ENCODE results near the gene BCHE.

The BCHE gene

DNA sequence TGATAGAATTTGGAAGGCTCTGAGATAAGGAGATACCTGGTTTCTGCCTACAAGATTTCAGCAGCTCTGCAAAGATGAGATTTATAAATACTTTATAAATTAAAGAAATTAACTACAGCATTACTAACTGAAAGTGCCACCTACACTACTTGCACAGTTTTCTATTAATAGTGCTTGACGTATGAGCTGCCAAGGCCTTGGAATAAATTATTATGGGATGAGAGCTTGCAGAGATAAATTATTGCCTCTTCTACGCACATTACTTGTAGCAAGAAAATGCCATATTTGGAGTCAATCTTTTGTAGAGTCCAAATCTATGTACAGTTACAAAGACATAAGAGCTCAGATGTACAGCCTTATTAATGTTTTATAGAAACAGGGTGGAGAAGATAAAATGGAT lies 89.1 kb downstream of the BCHE start:
- DNase-seq, result no peak

DNA sequence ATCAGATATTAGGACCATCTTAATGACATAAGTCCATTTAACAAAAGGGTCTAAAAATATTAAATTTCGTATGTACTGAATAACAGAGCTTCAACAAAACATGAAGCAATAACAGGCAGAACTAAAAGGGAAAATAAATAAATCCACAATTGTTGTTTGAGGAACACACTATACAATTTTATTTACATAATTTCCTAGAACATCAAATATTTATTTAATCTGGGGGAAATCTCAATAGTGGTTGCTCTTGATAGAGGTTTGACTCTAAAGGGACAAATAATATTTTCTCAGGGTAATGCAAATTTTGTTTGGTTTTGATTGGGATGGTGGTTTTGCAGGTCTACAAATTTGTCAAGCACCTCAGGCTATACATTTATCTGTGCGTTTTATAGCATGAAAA lies 90.3 kb downstream of the BCHE start:
- no peak for DNase-seq

DNA sequence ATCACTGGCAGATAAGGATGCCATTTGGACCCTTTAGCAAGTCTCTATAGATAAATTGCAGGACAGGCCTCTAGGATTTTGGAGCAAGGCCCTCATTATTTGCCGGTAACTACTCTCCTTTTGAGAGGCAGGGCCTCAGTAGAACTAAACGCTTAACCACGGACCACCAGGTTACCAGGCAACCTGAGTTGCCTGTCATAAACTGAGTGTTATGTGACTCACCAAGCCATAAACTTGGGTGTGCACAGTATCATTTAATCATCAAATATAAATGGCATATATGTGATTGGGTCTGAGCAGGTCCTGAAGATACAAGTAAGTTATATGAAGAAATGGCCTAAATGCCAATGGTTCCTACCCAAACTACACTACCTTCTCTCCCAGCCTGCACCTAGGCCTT lies 93.2 kb downstream of the BCHE start:
- DNase-seq, result no peak

DNA sequence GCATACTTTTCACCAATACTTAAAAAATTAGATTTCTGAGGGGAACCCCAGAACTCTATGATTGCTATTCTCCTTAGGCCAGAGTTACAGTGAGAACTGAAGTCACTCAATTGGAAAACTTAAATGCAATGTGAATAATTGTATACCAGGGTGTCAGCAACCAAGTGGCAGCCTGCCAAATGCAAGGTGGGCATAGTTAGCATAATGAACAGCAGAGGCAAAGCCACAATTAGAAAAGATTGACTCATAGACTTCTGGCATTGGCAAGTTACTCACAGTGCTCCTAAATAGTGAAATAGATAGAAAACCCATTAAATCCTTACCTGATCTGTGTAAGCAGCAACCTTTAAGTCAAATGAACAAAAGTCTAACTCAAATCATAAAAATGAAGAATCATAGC lies 94.9 kb downstream of the BCHE start:
- DNase-seq, result no peak

DNA sequence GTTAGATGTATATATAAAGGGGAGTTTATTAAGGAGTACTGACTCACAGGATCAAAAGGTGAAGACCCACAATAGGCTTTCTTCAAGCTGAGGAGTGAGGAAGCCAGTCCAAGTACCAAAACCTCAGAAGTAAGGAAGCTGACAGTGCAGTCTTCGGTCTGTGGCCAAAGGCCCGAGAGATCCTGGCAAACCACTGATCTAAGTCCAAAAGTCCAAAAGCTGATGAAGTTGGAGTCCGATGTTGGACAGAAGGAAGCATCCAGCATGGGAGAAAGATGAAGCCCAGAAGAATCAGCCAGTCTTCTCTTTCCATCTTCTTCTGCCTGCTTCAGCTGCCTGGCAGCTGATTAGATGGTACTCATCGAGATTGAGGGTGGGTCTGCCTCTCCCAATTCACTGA lies 107.5 kb downstream of the BCHE start:
- DNase-seq, result no peak

DNA sequence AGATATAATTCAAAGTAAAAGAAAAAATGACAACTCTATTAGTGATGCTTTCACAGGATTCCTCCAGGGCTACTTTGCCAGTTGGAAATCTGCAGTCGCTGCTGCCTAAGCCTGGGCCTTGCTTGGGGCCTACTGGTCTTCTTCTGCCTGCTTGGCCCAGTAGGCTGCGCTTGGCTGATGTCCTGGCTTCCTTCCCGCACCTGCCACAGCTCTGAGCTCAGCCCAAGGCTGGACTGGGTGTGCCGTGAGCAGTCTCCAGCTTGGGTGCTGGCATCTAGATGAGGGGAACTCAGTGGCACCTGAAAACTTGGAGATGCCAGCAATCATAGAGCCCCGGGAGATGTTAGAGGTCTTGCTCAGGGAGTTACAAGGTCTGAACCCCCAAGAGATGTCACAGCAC lies 108.3 kb downstream of the BCHE start:
- DNase-seq, result no peak

DNA sequence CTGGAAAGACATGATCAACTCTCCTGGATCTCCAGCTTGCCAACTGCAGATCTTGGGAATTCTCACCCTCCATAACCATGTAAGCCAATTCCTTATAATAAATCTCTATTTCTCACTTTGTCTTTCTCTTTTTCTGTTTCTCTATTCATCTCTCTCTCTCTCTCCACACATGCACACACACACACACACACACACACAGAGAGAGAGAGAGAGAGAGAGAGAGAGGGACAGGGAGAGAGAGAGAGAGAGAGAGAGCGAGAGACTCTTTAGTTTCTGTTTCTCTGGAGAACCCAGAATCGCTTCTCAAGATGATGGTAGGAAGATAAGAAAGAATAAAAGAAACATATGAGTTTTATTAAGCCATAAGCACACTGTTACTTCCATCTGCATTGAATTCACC lies 111.9 kb downstream of the BCHE start:
- DNase-seq, result no peak

Measured in amniotic stem cell (primary cell).